Measurements from ENCODE around the gene LMAN2. TPM values are rescaled to one million over a fixed set of nuclear protein-coding genes. Genes with fewer than 3 reads are reported as not detected.
"Not testable (repeated sequence)": the region's sequence is repeated elsewhere in the genome, so short reads cannot be mapped to it uniquely, and the experiment has no call there.

The LMAN2 gene
- total and polyA plus RNA-seq, 2 experiments from 2014 or later, result 153 to 227 TPM

- Histone ChIP-seq H3K4me2 (no peak overlapping the region), H3F3A (replicated peaks; ENCODE audit: low read depth) (0 out of 2 replicates have a peak, but pooled peaks cover 2% of the 10 kb centered on the region), H3K4me3 (no peak overlapping the region), H3K9me2 (ENCODE audit: insufficient read depth) (no peaks in the 10 kb centered on the region), H3K27ac (ENCODE audit: low read depth) (no peak overlapping the region), H3K27me3 (ENCODE audit: insufficient read depth) (no peaks in the 10 kb centered on the region), H4K20me1 (replicated peaks; ENCODE audit: insufficient read depth) (no peaks in the 10 kb centered on the region), H2AFZ (no peak overlapping the region), H3K36me3 (ENCODE audit: insufficient read depth) (no peaks in the 10 kb centered on the region), H3K79me2 (replicated peaks; ENCODE audit: insufficient read depth) (no peaks in the 10 kb centered on the region), H3K4me1 (ENCODE audit: insufficient read depth) (peaks cover 12% of the 10 kb centered on the region; the same call in 1 of the 2 replicates)
- H3K9me3 Mint-ChIP-seq, result no peaks in the 10 kb centered on the region
- no peak overlapping the region for H3K27ac Mint-ChIP-seq
- TF ChIP-seq ZNF331 (CRISPR knock-in tag; IDR thresholded peaks at IDR 0.05; ENCODE audit: low read depth), result no peak
- TF ChIP-seq, protein P1, sequence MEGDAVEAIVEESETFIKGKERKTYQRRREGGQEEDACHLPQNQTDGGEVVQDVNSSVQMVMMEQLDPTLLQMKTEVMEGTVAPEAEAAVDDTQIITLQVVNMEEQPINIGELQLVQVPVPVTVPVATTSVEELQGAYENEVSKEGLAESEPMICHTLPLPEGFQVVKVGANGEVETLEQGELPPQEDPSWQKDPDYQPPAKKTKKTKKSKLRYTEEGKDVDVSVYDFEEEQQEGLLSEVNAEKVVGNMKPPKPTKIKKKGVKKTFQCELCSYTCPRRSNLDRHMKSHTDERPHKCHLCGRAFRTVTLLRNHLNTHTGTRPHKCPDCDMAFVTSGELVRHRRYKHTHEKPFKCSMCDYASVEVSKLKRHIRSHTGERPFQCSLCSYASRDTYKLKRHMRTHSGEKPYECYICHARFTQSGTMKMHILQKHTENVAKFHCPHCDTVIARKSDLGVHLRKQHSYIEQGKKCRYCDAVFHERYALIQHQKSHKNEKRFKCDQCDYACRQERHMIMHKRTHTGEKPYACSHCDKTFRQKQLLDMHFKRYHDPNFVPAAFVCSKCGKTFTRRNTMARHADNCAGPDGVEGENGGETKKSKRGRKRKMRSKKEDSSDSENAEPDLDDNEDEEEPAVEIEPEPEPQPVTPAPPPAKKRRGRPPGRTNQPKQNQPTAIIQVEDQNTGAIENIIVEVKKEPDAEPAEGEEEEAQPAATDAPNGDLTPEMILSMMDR (conservative IDR thresholded peaks at IDR 0.05; ENCODE audit: low read depth in 2 of 2), result peak; percentile 12 to 38; a peak in 2 of 4 replicates
- no peak overlapping the region for H3K4me3 Mint-ChIP-seq
- H3K4me1 Mint-ChIP-seq, result peaks cover 20% of the 10 kb centered on the region
- peaks cover 29% of the 10 kb centered on the region for H3K27me3 Mint-ChIP-seq (ENCODE audit: insufficient read depth, low read depth, poor library complexity)
- ATAC-seq (no peak), DNase-seq (ENCODE audit: low spot score) (no peak)
- no peaks in the 10 kb centered on the region for H3K36me3 Mint-ChIP-seq (ENCODE audit: low read depth)
Measured at GRCh38 chr5:177377851-177378776, 26.6 kb upstream of the LMAN2 start.

GRCh38 chr5:177376107-177376506, 24.6 kb upstream of the LMAN2 start:
- Mint-ChIP-seq H3K27me3 (ENCODE audit: insufficient read depth, low read depth, poor library complexity) (peaks cover 20% of the 10 kb centered on the region), H3K27ac (no peak overlapping the region), H3K9me3 (no peaks in the 10 kb centered on the region), H3K4me3 (no peak overlapping the region), H3K36me3 (ENCODE audit: low read depth) (no peaks in the 10 kb centered on the region), H3K4me1 (peaks cover 19% of the 10 kb centered on the region)
- Histone ChIP-seq H3K36me3 (ENCODE audit: insufficient read depth) (no peaks in the 10 kb centered on the region), H3K79me2 (replicated peaks; ENCODE audit: insufficient read depth) (no peaks in the 10 kb centered on the region), H3F3A (replicated peaks; ENCODE audit: low read depth) (0 out of 2 replicates have a peak, but pooled peaks cover 2% of the 10 kb centered on the region), H2AFZ (no peak overlapping the region), H3K4me1 (ENCODE audit: insufficient read depth) (peaks cover 18% of the 10 kb centered on the region), H3K4me2 (no peak overlapping the region), H3K27me3 (ENCODE audit: insufficient read depth) (no peaks in the 10 kb centered on the region), H3K4me3 (no peak overlapping the region), H3K9me2 (ENCODE audit: insufficient read depth) (no peaks in the 10 kb centered on the region), H3K27ac (ENCODE audit: low read depth) (no peak overlapping the region), H4K20me1 (replicated peaks; ENCODE audit: insufficient read depth) (no peaks in the 10 kb centered on the region)
- DNase-seq (ENCODE audit: low spot score), result no peak
- ATAC-seq, result no peak
- TF ChIP-seq CREB1 (CRISPR knock-in tag; IDR thresholded peaks at IDR 0.05; ENCODE audit: low read depth), result no peak
- no peak for TF ChIP-seq JUNB (IDR thresholded peaks at IDR 0.05; ENCODE audit: unreplicated experiment)
- no peak for TF ChIP-seq STAT1 (IDR thresholded peaks at IDR 0.05; ENCODE audit: unreplicated experiment)

GRCh38 chr5:177375516-177375915, 24.0 kb upstream of the LMAN2 start:
- not testable (repeated sequence) for H3K9me3 Mint-ChIP-seq; DNase-seq (ENCODE audit: low spot score); H3K4me3 Mint-ChIP-seq; ATAC-seq; H3K79me2 ChIP-seq (replicated peaks; ENCODE audit: insufficient read depth); H3K27ac ChIP-seq (ENCODE audit: low read depth); H3K4me2 ChIP-seq; H2AFZ ChIP-seq; H3K36me3 Mint-ChIP-seq (ENCODE audit: low read depth); H3K27me3 ChIP-seq (ENCODE audit: insufficient read depth); H3F3A ChIP-seq (replicated peaks; ENCODE audit: low read depth); H3K9me2 ChIP-seq (ENCODE audit: insufficient read depth); H4K20me1 ChIP-seq (replicated peaks; ENCODE audit: insufficient read depth); H3K27ac Mint-ChIP-seq; H3K36me3 ChIP-seq (ENCODE audit: insufficient read depth); H3K4me3 ChIP-seq
- Mint-ChIP-seq H3K4me1 (peaks cover 19% of the 10 kb centered on the region), H3K27me3 (ENCODE audit: insufficient read depth, low read depth, poor library complexity) (peaks cover 19% of the 10 kb centered on the region)
- H3K4me1 ChIP-seq (ENCODE audit: insufficient read depth), result peaks cover 18% of the 10 kb centered on the region

Data from GM23338 (cell line).